GM21529 (cell line): ENCODE data around the gene TSPEAR.

Experiments used
- ATAC-seq: cut with Tn5 transposase; IDR thresholded peaks from one replicate; pipeline ENCODE4 v1.9.1; 2021; ENCODE audit not compliant: unreplicated experiment

TSPEAR gene

DNA sequence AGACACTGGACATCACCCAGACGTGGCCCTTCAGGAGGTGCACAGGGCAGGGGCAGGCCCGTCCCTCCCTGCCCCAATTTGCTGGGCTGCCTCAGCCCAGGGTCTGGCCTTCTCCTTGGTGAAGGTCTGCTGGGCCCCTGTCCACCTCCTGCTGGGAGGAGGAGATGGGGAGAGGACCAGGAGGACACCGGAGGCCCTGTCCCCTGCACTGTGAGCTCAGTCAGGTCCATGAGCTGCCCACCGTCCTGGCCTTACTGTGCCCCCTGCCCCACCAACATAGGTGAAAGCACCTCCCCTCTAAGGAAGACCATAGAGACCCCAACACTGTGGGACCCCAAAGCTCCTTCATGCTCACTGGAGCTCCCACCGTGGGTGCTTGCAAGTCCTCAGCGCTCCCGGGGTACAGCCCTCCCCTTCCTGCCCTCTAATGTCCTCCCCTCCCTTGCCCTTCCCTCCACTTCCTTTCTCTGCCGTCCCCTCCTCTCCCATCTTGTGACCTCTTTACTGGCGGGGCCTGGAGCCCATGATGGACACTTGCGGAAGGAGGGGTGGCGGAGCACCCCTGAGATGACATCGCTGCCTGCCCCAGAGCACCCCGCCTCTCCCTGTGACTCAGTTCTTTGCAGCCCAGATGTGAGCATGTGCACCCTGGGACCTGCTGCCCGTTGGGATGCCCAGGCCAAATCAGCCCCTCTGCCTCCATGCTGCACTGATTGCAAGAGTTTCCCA lies 251.5 kb downstream of the TSPEAR start:
- ATAC-seq = no peak

- ATAC-seq = no peak
Observed at GRCh38 chr21:44458971-44459711, 252.2 kb downstream of the TSPEAR start.

- no peak for ATAC-seq
Observed at GRCh38 chr21:44456915-44457736, 254.2 kb downstream of the TSPEAR start.

- ATAC-seq = no peak
Observed at GRCh38 chr21:44456214-44456914, 255.0 kb downstream of the TSPEAR start.

DNA sequence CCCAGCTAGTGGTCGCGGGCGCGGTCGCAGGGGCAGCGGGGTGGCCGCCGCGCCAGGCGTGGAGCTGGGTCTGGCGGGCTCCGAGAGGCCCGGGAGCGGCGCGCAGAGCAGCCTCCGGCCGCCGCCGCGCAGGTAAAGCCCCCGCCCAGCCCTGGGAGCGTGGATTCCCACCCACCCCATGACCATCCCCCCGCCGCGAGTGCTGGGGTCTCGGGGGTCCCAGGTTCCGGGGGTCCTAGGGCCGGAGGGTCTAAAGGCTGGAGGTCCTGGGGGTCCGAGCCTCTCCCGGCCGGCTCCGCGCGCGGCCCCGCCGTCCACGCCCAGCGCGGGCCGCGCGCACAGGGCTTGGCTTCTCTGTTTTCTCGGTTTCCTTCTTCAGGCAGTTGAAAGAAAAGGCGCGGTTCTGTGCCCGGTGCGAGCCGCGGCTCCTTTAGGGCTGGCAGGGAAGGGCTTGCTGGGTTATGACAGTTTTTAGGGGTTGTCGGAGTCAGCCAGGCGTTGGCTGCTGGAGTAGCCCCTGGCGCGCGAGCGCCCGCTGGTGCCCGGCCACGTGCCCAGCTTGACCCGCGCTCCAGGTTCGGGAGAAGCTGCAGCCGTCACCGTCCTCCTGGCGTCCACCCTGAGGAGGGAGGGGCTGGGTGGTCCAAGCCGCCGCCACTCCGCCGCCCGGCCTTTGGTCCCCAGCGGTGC lies 255.7 kb downstream of the TSPEAR start:
- ATAC-seq = no peak

- ATAC-seq = no peak
Observed at GRCh38 chr21:44454747-44455523, 256.4 kb downstream of the TSPEAR start, which contains the start of gene LRRC3. LRRC3 (plus strand) TSS chr21:44455510; CDS start chr21:44456645, 1,135 bp downstream.

- no peak for ATAC-seq
Observed at GRCh38 chr21:44454058-44454457, 257.3 kb downstream of the TSPEAR start.

DNA sequence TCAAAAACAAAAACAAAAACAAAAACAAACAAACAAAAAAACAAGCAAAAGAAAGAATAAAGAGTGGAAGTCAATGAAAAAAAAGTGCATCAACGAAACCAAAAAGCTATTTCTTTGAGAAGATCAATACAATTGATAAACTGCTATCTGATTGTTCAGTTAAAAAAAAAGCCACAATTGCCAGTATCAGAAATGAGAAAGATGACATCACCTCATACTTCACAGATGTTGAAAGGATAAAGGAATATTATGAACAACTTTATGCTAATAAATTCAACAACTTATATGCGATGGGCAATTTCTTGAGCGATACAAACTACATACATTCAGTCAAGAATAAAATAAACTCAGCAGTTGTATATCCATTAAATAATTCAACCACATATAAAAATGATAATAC lies 258.3 kb downstream of the TSPEAR start:
- no peak for ATAC-seq

DNA sequence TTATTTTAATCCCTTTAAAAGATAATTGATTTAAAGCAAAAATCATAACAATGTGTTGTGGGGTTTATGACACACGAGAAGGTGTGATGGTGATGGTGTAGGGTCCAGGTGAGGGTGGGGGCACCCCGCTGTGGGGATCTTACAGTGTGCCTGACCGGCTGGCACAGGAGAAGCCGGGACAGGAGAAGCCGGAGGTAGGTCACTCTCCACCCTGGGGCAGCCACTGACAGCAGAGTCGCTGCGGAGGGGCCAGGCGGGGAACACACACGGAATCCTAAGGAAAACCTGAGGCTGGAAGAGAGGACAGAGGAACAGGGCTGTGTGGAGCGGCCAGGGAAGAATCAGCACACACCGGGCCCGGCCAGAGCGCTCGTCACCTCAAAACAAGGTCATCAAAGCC lies 260.4 kb downstream of the TSPEAR start:
- no peak for ATAC-seq

DNA sequence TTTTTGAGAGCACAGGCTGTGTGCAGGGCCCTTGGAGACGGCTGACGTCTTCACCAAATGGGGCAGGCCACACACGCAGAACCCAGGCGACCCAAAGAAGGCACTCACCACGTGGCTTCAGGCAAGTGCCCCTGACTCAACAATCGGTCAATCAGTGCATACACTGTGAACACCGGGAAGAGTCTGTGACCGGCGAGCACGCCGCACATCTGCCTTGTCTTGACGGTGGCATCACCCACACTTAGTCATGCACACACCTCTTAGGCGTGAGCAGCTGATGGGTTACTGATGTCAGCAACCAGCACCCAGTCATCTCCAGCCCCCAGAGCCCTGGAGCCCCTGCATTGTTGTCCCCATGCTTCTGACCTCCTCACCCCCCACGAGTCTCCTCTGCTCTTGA lies 261.0 kb downstream of the TSPEAR start:
- no peak for ATAC-seq

- no peak for ATAC-seq
Observed at GRCh38 chr21:44449473-44450363, 261.7 kb downstream of the TSPEAR start.

- ATAC-seq = no peak
Observed at GRCh38 chr21:44448651-44449131, 262.7 kb downstream of the TSPEAR start.
